Lung (tissue), 12 donors: Measurements from ENCODE around the gene ATXN1. TPM values are rescaled to one million over a fixed set of nuclear protein-coding genes. Genes with fewer than 3 reads are reported as not detected.
A peak's percentile ranks its signal among the peaks of the same experiment; 100 is the strongest.

ENCODE experiments used
- ATAC-seq: fragments of 200-7000 bp; cut with Tn5 transposase; one replicate; pipeline ENCODE4 v1.9.1; 2020; ENCODE audit warnings: moderate number of reproducible peaks; ENCODE audit not compliant: insufficient read depth, low FRiP score
- DNase-seq, 3 donors: peaks; one replicate each; pipeline ENCODE4 v3.0.0-alpha.2; 2013 to 2017
- H3K27ac ChIP-seq, 2 donors: one replicate each; pipeline ENCODE4 v1.5.1; 2013; ENCODE audit warnings: mild to moderate bottlenecking in 2 of 2, moderate library complexity in 2 of 2, control low read depth in 1 of 2, inconsistent platforms in 1 of 2, low read depth in 1 of 2, low read length in 1 of 2
- H3K27me3 ChIP-seq, 3 donors: one replicate each; pipeline ENCODE4 v1.5.1; 2013; ENCODE audit warnings: low read length in 2 of 3; ENCODE audit not compliant: control insufficient read depth in 3 of 3, insufficient read depth in 3 of 3
- H3K36me3 ChIP-seq, 4 donors: one replicate each; pipeline ENCODE4 v1.5.1; 2013; ENCODE audit warnings: low read length in 4 of 4, mild to moderate bottlenecking in 1 of 4, moderate library complexity in 1 of 4; ENCODE audit not compliant: control insufficient read depth in 4 of 4, insufficient read depth in 4 of 4
- H3K4me1 ChIP-seq, 5 donors: one replicate each; pipeline ENCODE4 v1.5.1; 2013; ENCODE audit warnings: low read length in 5 of 5, mild to moderate bottlenecking in 2 of 5, moderate library complexity in 1 of 5; ENCODE audit not compliant: control insufficient read depth in 5 of 5, insufficient read depth in 5 of 5
- H3K4me3 ChIP-seq: one replicate; pipeline ENCODE4 v1.5.1; 2013; ENCODE audit warnings: mild to moderate bottlenecking, control low read depth, moderate library complexity
- H3K9ac ChIP-seq, 2 donors: one replicate each; pipeline ENCODE4 v1.5.1; 2013; ENCODE audit warnings: low read length in 2 of 2, control low read depth in 1 of 2; ENCODE audit not compliant: insufficient read depth in 1 of 2
- H3K9me3 ChIP-seq, 4 donors: one replicate each; pipeline ENCODE4 v1.5.1; 2013; ENCODE audit warnings: low read length in 3 of 4, mild to moderate bottlenecking in 1 of 4, moderate library complexity in 1 of 4; ENCODE audit not compliant: control insufficient read depth in 4 of 4, insufficient read depth in 3 of 4
- WGBS, 2 donors: extraction: QIAGEN DNeasy Blood & Tissue Kit; methylation state at CpG; one replicate each; pipeline ENCODE4 v1.1.7; 2013; 5-methylcytosine and 5-hydroxymethylcytosine counted together
- polyA plus RNA-seq, 2 donors: library from polyadenylated mRNA; stranded (reverse); fragments of 200-250 nt; gene quantifications; one replicate each; pipeline ENCODE4 v1.2.1, GENCODE V29; 2013
- total RNA-seq, 2 donors: library from RNA; depleted of rRNA in 1 of 2; stranded (reverse); fragments of >200 nt in 1 of 2; gene quantifications; one replicate each; pipeline ENCODE4 v1.2.1, GENCODE V29; 2014 to 2021
- TF ChIP-seq, protein P1 (sequence below): IDR thresholded peaks from 2 replicates; pipeline ENCODE4 v1.5.1; 2012; ENCODE audit warnings: mild to moderate bottlenecking; ENCODE audit errors: control extremely low read depth, extremely low read depth
- donor health status: control.
- donor health status: control.
- donor health status: Bipolar disorder and iron deficiency.
- donor health status: healthy.
- donor health status: DM: yes; HTN: yes; CAD: no.

Gene ATXN1
- total and polyA plus RNA-seq, 4 donors = 9.7 to 108 (median 34.9) TPM

DNA sequence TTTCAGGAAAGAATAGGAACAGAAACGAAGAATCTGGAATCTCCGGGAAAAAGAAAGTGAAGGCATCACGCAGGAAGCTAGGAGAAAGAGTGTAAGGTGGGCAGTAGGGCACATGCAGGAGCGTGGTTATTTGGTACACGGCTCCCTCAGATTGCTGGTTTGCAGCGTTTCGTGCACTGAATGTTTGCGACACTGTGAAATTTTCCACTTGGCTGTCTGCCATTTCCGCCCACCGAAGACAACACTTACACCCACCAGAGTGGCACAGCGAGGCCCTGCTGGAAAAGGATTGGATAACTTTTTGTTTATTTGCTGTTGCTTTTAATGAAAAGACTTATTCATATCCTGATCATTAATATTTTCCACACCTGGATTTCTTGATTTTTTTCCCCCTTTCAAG is 274.6 kb downstream of the ATXN1 start:
- Histone ChIP-seq H3K27ac (peak overlapping the region in 1 of 2 donors; percentile 4), H3K9ac (no peak overlapping the region), H3K4me1 (peaks cover 0 to 5% (median 3%) of the 10 kb centered on the region in 5 donors), H3K9me3 (peaks cover 0 to 6% (median 1%) of the 10 kb centered on the region in 4 donors), H3K36me3 (peaks cover 2 to 13% (median 4%) of the 10 kb centered on the region in 4 donors), H3K27me3 (no peaks in the 10 kb centered on the region), H3K4me3 (no peak overlapping the region)
- TF ChIP-seq, protein P1, sequence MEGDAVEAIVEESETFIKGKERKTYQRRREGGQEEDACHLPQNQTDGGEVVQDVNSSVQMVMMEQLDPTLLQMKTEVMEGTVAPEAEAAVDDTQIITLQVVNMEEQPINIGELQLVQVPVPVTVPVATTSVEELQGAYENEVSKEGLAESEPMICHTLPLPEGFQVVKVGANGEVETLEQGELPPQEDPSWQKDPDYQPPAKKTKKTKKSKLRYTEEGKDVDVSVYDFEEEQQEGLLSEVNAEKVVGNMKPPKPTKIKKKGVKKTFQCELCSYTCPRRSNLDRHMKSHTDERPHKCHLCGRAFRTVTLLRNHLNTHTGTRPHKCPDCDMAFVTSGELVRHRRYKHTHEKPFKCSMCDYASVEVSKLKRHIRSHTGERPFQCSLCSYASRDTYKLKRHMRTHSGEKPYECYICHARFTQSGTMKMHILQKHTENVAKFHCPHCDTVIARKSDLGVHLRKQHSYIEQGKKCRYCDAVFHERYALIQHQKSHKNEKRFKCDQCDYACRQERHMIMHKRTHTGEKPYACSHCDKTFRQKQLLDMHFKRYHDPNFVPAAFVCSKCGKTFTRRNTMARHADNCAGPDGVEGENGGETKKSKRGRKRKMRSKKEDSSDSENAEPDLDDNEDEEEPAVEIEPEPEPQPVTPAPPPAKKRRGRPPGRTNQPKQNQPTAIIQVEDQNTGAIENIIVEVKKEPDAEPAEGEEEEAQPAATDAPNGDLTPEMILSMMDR = no peak
- ATAC-seq (no peak), DNase-seq (no peak)
- 58 to 73% methylated on average over 11 of the region's 11 CpGs for whole genome bisulfite sequencing, 2 donors

DNA sequence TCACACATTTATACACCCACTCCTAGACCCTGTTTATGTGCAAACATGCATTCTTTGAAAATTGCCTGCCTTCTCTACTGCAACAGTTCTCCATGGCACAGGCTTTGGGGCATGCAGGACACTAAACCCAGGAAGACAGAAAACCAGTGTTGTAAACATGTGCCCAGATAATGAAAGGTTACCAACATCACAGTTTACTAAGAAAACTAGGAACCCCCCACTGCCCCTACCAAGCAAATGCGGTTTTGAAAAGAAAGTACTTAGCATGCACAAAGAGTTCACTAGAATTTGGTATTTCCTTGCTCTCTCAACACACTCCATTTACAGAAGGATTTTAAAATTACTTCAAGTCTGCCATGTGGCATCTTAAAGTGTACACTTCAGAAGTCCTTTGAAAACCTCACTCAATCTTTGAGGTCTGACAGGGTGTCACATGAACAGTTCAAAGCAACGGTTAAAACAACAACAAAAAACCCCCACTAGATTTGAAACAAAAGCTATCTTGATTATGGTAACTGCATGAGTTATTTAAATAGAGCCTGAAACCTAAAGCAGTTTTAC is 277.9 kb downstream of the ATXN1 start:
- Histone ChIP-seq H3K27ac (peak overlapping the region in 1 of 2 donors; percentile 10), H3K4me1 (peaks cover 0 to 8% (median 3%) of the 10 kb centered on the region in 5 donors), H3K9me3 (peaks cover 0 to 6% (median 1%) of the 10 kb centered on the region in 4 donors), H3K36me3 (peaks cover 2 to 13% (median 4%) of the 10 kb centered on the region in 4 donors), H3K27me3 (no peaks in the 10 kb centered on the region), H3K4me3 (no peak overlapping the region), H3K9ac (no peak overlapping the region)
- DNase-seq (peak in 2 of 3 donors; percentile 33 to 69), ATAC-seq (no peak)
- 44 to 76% methylated on average over 2 of the region's 2 CpGs for WGBS, 2 donors
- TF ChIP-seq, protein P1 = no peak

DNA sequence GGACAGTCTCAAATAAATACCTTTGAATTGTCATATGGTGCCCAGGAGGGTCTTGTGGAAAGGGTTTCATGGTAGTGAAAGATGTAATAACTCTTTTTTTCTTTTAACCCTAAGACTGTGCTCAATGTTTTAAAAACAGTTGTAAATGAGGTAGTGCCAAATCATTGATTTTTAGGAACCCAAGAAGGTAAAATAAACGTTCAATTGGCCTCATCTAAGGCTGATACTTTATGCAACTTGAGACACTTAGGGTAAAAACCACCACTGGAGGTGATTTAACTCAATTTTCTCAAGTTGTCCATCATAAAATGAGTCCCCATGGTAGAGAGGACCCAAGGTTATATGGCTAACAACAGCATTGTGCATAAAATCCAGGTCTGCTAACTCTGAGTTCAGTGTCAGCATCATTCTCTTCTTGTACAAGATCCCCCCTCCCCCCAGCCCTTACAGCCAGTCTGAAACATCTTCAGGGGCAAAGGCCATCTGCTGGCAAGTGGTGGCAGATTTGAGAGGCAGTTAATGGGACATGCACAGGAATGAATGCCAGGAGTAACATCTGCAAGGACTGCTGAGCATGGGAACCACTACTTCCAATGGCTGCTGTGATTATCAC is 278.5 kb downstream of the ATXN1 start:
- Histone ChIP-seq H3K27ac (peak overlapping the region in 1 of 2 donors; percentile 10), H3K27me3 (no peaks in the 10 kb centered on the region), H3K9ac (no peak overlapping the region), H3K9me3 (peaks cover 0 to 6% (median 1%) of the 10 kb centered on the region in 4 donors), H3K4me3 (no peak overlapping the region), H3K4me1 (peaks cover 0 to 10% (median 3%) of the 10 kb centered on the region in 5 donors), H3K36me3 (peaks cover 2 to 13% (median 4%) of the 10 kb centered on the region in 4 donors)
- DNase-seq (no peak), ATAC-seq (no peak)
- TF ChIP-seq, protein P1 = no peak
- 83 to 85% methylated on average over 1 of the region's 1 CpG for WGBS, 2 donors
